Astrocyte (in vitro differentiated cells and primary cell): ENCODE measurements around the gene CSMD2.
"Not testable (repeated sequence)": the region's sequence is repeated elsewhere in the genome, so short reads cannot be mapped to it uniquely, and the experiment has no call there.

Experiments used
- CTCF ChIP-seq: IDR thresholded peaks from 2 replicates; pipeline ENCODE4 v1.5.1; 2011; ENCODE audit warnings: low read depth, mild to moderate bottlenecking, inconsistent platforms, low read length, moderate library complexity; ENCODE audit not compliant: insufficient read depth
- EZH2 ChIP-seq: IDR thresholded peaks from 2 replicates; pipeline ENCODE4 v1.6.1; 2012; ENCODE audit warnings: mild to moderate bottlenecking, low read length, inconsistent platforms; ENCODE audit not compliant: insufficient read depth

- not testable (repeated sequence) for TF ChIP-seq CTCF, EZH2
Measured at GRCh38 chr1:33509276-33509675, 655.8 kb downstream of the CSMD2 start.
